Measurements from ENCODE around the gene HS1BP3.

The HS1BP3 gene

DNA sequence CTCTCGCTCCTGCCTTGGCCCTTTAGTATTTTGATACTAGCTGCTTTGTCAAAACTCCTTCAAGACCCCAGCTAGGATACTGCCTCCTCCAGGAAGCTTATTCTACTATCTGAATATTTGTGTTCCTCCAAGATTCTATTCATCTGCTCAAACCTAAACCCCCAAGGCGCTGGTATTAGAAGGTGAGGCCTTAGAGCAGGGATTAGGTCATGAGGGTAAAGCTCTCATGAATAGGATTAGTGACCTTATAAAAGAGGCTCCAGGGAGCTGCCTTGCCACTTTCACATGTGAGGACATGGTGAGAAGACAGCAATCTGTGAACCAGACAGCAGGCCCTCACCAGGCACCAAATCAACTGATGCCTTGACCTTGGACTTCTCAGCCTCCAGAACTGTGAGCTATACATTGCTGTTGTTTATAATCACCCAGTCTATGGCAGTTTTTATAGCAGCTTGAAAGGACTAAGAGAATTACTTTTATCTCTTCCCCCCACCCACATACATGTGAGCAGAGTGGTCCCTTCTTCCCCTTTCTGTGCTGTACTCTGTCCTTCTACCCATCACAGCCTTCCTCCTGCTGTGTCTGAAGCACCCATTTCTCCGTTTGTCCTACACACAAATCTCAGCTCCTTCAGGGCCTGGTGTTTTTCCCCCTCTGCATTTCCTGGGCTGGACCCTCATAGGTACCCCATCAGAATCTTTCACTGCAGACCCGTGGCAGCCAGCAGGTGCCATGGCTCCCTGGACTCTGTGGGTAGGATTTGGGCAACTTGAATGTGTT is 54.5 kb downstream of the HS1BP3 start:
- DNase-seq, result no peak

DNA sequence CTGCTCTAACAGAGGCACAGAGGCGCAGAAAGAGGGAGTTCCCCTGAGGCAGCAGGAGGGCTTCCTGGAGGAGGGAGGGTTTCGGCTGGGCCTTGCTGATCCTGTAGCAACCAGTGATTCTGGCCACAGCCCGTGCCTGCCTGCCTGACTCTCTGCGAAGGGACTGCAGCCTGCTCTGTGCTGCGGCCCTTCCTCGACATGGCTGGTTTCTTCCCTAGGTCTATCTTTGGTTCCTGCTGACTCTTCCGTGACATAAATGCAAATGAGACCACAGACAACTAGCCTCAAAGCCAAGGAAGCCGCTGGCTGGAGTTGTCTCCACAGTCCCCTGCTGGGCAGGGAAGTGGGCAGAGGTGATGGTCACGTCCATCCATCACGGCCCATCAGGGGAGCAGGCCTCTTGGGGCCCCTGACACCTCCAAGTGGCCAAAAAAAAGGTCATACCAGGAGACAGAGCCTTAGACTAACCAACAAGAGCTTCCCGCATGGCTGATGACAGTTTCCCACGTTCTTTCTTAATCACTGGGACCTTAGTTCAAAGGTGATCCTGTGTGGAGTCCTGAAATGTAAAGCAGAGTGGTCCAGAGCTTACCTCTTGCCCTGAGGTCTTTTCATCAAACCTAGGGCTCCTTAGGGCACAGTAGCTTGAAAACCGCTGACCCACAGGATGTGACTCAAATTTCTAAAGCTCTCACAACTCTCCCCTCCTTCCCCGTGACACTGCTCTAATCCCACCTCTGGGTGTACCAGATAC is 55.3 kb downstream of the HS1BP3 start:
- no peak for DNase-seq

DNA sequence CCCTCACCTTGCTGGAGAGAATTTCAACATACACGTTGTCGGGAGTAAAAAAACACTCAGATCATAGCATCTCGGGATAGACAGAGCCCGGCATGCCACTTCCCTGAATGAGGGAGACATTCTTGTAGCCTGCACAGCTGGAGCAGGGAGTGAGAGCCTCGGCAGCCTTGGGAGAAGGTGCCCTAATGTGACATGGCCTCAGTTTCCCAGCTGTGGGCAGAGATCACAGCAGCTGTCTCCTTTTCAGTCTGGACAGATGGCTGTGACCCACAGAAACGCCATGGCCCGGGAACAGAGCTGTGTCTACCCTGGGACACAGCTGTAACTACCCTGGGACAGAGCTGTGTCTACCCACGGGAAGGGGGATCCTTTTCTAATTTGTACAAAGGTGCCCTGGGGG is 55.9 kb downstream of the HS1BP3 start:
- DNase-seq, result no peak

DNA sequence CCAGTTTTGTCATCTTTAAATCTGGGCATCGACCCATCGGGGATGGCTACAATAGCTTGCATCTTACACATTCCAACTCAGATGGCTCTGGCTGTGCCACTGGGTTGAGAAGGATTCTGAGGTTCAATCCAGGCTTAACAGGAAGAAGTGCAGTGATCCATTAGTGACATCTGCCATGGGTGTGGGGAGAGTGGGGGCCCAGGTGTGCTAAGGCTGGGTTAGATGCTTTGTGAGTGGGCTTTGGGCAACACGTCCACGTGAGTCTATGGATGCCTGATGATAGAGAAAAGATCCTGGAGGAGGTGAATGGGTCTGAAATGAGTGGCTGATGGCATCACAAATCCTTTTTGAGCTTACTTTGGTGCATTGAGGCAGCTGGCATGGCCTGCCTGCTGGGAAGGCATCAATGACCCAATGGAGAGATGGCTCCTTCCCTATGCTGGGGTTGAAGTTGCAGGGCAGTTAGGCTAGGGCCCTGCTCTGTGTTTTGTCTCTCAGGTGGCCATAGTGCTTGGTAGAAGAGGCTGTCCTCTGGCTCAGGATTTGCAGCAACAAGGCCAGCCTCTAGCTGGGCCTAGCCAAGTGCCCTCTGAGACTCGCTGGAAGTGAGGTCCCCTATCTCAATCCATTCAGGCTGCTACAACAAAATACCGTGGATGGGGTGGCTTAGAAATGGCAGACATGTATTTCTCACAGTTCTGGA is 56.7 kb downstream of the HS1BP3 start:
- no peak for DNase-seq

DNA sequence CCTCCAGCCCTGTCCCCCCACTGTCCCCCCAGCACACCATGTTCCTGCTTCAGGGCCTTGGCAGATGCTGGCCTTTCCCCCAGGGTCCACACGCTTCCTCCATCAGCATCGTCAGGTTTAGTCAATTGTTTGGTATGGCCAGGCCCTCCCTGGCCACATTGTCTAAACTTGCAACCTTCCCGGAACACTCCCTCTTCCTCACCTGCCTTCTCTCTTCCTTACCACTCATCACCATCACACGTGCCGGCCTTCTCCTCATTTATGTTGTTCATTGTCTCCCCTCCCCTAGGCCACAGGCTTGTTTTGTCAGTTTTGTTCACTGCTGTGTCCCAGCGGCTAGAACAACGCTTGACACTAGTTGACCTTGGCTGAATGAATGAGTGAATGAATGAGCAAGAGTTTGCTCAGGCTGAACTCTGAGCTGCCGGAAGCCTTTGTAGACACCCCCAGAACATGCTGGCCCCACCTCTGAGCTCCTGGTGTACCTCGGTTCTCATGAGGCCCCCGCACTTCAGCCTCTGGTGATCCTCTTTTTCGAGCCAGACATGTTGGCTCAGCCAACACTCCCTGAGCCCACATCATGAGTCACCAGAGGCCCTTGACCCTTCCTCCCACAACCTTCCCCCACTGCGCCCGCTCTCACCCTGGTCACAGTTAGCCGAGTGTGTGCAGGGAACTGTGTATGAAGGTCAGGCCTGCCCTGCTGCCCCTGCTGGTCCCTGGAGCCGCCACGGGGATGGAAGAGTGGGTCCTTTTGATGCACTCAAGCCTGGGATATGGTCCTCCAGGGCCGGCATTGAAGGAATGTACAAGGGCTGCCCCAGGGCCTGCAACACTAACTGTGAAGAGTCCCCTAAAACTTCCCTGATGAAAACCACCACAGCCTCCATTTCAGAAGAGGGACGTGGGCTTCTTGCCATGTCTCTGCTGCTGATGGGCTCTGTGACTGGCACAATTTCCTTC is 57.5 kb downstream of the HS1BP3 start:
- no peak for DNase-seq

DNA sequence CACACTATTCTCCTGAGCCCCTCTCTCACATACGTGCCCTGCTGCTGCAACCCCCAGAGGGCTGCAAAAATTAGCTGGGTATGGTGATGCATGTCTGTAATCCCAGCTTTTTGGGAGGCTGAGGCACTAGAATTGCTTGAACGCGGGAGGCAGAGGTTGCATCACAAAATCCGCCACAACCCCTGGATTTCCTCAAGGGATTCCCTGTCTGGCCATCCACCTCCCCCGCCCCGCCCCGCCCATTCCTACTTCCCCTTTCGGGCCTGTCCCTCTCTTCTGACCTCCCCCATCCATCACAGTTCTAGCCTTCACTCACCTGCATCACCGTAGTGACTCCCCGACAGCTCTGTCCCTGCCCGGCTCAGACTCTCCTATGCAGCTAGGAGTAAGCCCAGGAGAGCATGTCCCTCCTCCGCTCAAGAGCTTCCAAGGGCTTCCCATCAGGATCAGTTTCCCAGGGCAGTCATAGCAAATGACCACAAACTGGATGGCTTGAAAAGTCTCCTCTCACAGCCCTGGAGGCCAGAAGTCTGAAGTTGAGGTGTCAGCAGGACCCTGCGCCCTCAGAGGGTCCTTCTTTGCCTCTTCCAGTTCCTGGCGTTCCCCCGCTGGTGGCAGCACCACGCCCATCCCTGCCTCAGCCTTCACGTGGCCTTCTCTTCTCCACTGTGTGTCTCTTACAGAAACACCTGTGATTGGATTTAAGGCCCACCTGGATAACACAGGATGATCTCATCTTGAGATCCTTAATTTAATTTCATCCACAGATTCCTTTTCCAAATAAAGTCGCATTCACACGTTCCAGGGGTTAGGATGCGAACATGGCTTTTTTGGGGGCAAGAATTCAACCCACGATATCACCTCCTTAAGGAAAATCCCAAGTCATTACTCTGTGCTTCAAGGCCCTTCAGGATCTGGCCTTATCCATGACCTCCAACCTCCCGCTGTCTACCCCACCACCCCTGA is 58.5 kb downstream of the HS1BP3 start:
- no peak for DNase-seq

DNA sequence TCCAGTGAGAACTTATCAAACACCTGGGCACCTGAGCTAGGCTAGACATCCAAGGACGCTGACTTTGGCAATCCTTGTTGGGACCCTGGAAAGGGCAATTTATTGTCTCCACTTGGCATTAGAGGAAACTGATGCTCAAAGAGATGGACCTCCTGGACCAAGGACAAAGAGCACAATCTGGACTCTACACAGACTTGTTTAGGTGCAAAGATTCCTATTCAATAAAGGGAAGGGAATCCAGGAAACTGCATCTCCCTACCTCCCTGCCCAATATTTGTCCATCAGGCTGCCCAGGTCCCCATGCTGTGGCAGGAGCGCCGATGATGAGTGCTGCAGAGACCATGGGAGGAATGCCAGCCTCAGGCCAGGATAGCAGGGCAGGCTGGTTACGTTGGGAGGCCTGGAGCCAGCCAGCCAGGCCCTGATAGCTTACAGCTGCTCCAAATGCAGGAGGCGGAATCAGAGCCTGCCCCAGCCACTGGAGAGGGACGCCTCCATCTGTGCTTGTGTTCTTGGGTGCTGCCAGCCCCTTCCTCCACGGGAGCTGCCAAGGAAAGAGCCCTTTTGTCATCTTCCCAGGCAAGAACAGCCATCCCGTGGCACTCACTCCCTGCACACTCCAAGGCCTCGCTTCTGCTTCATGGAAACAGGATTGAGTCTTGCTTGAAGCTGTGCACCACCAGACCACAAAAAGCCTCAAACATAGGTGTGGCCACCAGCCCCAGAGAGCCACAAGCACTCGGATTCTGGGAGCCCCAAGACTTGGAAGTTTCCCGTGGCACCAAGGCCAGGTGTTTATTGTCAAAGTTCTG is 60.0 kb downstream of the HS1BP3 start:
- DNase-seq, result no peak

DNA sequence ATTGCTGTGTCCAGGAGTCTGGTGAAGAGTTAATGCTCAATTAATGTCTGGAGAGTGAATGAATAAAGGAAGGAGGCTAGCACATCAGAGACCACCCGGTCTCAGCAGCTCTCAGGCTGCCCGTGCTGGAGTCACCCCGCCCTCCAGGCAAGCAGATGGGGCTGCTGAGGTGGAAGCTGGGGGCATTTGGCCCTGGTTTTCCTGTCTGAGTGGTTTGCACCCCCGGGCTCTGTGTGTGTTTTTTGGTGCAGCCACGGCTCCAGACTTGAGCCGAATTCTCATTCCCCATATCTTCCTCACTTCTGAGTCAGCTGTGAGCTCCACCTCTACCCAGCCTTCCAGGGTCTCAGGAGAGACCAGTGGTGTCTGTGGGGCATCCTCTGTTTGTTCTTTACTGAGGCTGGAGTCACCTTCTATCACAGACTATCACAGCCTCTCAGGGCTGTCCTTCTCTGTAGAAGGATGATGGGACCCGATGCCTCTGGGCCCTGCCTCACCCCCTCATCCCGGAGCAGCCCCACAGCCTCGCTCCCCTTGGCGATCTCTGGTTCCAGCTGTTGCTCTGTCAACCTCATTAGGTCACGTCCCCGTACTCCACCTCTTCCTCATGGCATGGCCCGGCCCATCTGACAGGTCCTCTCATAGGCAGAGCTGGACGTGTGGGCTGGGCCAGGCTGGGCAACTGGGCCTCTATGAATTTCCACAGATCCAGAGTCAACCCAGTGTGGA is 60.8 kb downstream of the HS1BP3 start:
- no peak for DNase-seq

DNA sequence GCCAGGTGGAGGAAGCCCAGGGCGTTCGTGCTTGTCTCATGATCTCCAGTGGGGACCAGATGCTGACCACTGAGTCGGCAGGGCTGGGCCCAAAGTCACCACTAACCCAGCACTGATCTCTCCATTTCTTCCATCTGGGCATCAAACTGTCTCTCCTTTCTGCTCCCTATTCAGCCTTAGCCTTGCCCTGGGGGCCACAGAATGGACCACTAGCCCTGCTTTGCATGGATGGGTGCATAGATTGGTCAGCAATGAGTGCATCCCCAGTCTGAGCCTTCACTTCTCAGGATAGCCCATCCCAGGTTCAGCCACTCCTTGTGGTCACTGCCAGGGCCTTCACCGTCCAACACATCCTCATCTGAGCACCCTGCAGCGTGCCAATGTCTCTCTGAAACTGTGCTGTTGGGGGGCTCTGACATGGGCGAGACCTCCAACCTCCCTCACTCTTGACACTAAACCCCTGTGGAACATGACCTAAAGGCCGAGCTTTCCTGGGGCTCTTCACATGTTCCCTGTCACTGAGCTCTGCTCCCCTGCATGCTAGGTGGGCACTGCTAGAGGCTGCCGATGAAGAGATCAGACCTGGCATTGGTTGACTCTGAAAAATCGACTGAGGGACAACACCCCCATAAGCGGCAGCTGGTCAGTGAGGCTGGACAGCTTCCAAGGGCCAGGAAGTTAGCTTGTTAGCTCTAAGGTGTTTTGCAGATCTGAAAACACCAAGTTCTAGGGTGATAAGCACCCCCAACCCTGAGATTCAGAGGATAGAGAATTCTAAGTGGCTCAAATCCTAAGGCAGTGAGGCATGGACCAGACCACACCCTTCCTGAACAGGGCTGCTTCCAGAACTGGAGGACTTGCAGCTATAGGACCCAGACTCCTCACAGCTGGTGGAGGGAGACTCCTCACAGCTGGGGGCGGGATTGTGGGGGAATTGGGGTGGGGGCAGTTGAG is 61.7 kb downstream of the HS1BP3 start:
- no peak for DNase-seq

DNA sequence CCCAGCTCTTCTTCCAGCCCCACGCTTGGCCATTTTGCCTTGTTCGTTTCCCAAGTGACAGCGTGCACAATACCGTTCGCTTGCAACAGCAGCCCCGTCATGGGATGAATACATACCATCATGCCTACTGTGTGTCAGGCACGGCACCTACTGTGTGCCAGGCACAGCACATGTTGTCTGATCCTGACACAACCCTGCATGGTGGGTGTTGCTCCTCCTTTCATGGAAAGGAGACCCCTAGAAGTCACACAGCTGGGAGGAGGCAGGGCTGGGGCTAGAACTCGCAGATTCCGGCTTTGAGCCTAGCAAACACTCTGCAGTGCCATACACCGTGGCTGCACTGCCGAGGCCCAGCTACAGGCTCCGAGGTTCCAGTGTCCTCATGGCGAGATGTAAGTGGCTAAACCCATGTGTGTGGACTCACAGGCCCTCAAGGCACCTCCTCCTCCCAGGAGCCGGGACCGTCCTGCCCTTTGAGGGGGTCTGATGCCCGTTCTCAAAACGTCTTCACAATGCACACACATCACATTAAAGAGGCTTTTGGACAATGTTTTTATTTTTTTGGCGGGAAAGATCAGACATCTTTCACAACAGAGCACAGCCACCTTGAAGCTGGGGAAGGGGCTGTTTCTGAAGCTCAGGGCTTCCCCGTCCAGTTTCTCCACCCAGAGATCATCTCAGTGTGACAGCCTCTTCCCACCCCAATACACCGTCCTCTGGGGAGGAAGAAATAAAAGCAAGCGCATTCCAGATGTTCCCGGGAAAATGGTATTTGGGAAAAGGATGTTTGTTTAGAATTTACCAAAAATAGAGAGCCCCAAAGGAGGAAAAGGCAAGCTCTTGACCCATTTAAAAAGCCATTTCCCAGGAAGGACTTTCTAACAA is 64.9 kb downstream of the HS1BP3 start:
- DNase-seq, result no peak

DNA sequence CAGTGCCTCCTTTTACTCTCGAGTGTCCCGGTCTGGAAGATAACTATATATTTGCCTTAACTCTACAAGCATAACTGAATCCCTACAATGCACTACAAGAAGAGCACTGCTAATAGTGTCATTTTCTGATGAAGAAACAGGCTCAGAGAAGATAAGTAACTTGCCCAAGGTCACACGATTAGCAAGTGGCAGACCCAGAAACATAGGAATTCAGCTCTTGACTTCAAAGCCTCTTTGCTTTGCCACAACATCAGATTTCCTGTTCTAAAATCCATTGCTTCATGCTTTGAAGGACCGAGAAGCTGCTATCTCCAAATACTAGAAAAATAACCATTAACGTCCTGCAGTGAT is 65.6 kb downstream of the HS1BP3 start:
- DNase-seq, result no peak

DNA sequence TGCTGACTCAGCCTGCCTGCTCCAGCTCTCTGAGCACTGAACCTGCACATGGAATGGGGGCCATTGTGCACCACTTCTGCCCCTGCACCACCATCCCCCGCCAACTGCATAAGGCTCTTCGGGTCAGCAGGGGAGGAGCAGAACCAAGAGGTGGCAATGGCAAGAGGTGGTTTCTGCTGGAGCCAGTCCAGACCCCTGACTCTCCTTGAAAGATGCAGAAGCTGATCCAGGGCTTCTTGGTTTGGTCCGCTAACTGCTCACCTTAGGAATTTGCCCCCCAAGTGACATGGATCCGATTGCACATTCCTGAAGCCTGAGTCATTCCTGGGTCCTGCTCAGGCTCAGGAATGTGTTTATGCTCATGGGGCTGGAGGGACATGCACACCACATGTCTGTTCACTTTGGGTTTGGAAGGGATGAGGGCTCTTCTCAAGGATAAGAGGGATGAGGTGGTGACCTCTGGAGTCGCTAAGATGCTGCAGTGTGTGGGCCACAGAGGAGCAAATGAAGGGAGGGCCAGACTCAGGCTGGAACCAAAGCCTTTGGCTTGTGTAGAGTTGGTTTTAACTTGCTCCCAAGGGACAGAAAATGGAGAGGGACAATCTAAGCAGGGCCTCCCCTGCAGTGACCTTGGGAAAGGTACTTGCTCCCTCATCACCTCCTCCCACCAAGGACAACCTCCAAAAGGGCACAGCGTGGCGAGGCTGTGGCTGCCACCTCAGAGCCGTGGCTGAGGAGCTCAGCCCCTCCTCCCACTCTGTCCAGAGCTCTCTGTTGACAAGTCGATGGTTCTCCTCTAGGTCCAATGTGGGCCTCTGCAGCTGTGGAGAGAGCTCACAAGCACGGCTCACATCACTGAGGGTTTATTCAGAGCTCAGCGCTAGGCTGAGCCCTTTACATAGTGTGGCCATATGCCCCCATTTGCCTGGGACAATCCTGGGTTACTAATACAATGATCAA is 66.2 kb downstream of the HS1BP3 start:
- no peak for DNase-seq

DNA sequence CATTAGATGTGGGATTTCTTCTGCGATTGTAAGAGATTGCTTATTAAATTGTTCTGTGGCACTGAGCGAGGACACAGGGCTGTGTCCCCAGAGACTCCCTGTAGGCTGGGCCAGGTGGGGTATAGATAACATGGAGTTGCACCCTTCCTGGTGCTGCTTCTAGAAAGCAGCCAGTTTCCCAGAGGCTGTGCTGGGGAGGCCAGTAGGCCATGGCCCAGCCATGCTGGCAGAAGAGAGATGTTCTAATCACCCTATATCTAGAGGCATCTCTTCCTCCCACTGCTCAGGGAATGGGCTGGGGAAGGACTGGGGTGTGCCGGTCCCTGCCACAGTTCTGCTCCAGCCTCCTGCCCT is 66.9 kb downstream of the HS1BP3 start:
- no peak for DNase-seq

DNA sequence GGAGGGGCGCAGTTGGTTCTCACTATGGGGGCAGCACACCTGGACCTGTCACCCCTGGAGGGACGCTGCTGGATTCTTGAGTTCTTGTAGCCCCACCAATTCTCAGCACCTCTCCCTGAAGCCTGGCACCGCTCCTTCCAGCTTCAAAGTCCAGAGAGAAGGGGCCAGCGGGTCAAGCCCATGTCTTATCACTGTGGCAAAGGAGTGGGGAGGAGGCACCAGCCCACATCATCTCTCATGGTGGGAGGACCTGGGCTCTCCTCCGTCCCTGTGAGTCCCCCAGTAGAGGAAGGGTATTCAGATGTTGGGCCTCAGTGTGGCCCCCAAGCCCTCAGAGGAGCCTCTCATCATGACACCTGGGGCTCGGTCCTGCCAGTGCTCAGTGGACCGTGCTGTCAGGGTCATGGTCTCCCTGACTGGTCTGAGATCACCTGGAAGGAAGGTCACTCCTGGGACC is 67.4 kb downstream of the HS1BP3 start:
- no peak for DNase-seq

DNA sequence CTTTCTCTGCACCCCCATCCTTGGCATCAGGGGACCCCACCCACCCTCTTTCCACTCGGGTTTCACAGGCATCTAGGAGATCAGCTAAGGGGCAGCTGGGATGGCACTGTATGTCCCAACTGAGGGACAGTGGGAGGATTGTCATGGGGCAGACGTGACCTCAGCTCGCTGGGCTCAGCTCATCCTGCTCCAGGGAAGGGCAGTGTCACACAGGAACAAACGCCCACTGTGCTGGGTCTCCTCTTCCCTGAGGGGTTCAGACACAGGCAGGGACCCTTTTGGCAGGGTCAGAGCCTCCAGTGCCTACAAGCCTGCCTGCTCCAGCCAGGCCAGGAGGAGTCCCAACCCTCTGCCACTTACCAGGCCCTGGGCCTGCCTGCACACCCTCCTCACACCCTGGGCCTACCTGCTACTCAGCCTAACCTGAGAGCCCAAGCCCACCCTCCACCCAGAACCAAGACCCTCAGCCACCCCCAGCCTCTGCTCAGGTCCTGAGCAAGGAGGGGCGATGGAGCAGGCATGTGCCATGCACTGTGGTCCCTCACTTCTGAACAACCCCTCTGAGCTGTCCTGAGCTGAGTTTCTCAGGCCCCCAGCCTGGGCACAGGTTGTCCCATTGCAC is 68.2 kb downstream of the HS1BP3 start:
- DNase-seq, result no peak

All from activated T-cell treated with anti-CD3 and anti-CD28 coated beads for 4 hours (primary cell).